HepG2 (cell line): Measurements from ENCODE around the gene ZNF227. TPM values are rescaled to one million over a fixed set of nuclear protein-coding genes. Genes with fewer than 3 reads are reported as not detected.

Source experiments
- DZIP1 ChIP-seq: sonication (generic); formaldehyde crosslinking; IDR thresholded peaks from 2 replicates; pipeline ENCODE4 v1.5.0; 2020; ENCODE audit warnings: mild to moderate bottlenecking, missing genetic modification reagents
- ELF4 ChIP-seq: sonication (generic); formaldehyde crosslinking; IDR thresholded peaks from 2 replicates; pipeline ENCODE4 v1.5.0; 2020; ENCODE audit warnings: missing genetic modification reagents, mild to moderate bottlenecking, moderate library complexity, borderline replicate concordance
- KDM2A ChIP-seq: sonication (generic); formaldehyde crosslinking; IDR thresholded peaks from 2 replicates; pipeline ENCODE4 v1.4.0; 2020; ENCODE audit warnings: low read depth, missing genetic modification reagents, borderline replicate concordance
- MEIS2 ChIP-seq: sonication (generic); formaldehyde crosslinking; IDR thresholded peaks from 2 replicates; pipeline ENCODE4 v1.9.0; 2021; ENCODE audit warnings: mild to moderate bottlenecking, missing genetic modification reagents
- MYPOP ChIP-seq: sonication (generic); formaldehyde crosslinking; IDR thresholded peaks from 2 replicates; pipeline ENCODE4 v1.8.1; 2023; ENCODE audit warnings: mild to moderate bottlenecking, moderate library complexity, missing genetic modification reagents
- RBM39 ChIP-seq: fragments of 200-400 bp; formaldehyde crosslinking; IDR thresholded peaks from one replicate; pipeline ENCODE4 v1.6.1; 2018; ENCODE audit warnings: antibody characterized with exemption, mild to moderate bottlenecking, low read depth, low read length; ENCODE audit not compliant: poor library complexity, severe bottlenecking
- RFXAP ChIP-seq: sonication (generic); formaldehyde crosslinking; IDR thresholded peaks from 2 replicates; pipeline ENCODE4 v1.4.0; 2020; ENCODE audit warnings: missing genetic modification reagents, borderline replicate concordance
- STAT5B ChIP-seq: sonication (generic); formaldehyde crosslinking; IDR thresholded peaks from 2 replicates; pipeline ENCODE4 v1.4.0; 2020; ENCODE audit warnings: missing genetic modification reagents
- ZBTB1 ChIP-seq: sonication (generic); formaldehyde crosslinking; IDR thresholded peaks from 2 replicates; pipeline ENCODE4 v1.4.0; 2020; ENCODE audit warnings: missing genetic modification reagents, borderline replicate concordance
- ZFP36 ChIP-seq: fragments of 150-350 bp; IDR thresholded peaks from 2 replicates; pipeline ENCODE4 v1.6.1; 2018; ENCODE audit warnings: borderline replicate concordance, low read length, low read depth; ENCODE audit not compliant: partially characterized antibody
- ZMYM2 ChIP-seq: sonication (generic); formaldehyde crosslinking; IDR thresholded peaks from 2 replicates; pipeline ENCODE4 v1.8.0; 2022; ENCODE audit warnings: mild to moderate bottlenecking, missing genetic modification reagents
- ZNF501 ChIP-seq: sonication (generic); formaldehyde crosslinking; IDR thresholded peaks from 2 replicates; pipeline ENCODE4 v1.5.1; 2020; ENCODE audit warnings: mild to moderate bottlenecking, moderate library complexity, missing genetic modification reagents
- ZNF609 ChIP-seq: sonication (generic); formaldehyde crosslinking; IDR thresholded peaks from 2 replicates; pipeline ENCODE4 v1.4.0; 2020; ENCODE audit warnings: mild to moderate bottlenecking, missing genetic modification reagents, borderline replicate concordance
- ZNF616 ChIP-seq: sonication (generic); formaldehyde crosslinking; IDR thresholded peaks from 2 replicates; pipeline ENCODE4 v1.5.0; 2020; ENCODE audit warnings: low read depth, mild to moderate bottlenecking, missing genetic modification reagents
- polyA plus RNA-seq, 8 experiments: library from polyadenylated mRNA; depleted of rRNA in 3 of 8; stranded (reverse) in 7 of 8; unstranded in 1 of 8; fragments of >200 nt; fragmentation: Illumina TruSeq in 4 of 8; extraction: Trizol in 4 of 8; gene quantifications; 2 replicates each; pipeline versions ENCODE4 v1.2.1 to v1.2.3, GENCODE V29; 2011 to 2016; ENCODE audit warnings: low read depth in 4 of 8, missing spikeins in 1 of 8, mixed read lengths in 1 of 8; ENCODE audit not compliant: insufficient read depth in 1 of 8
- total RNA-seq, 5 experiments: library from RNA; depleted of rRNA; stranded (reverse); fragments of >200 nt; fragmentation: Illumina TruSeq; extraction: Trizol; gene quantifications; 2 replicates each; pipeline ENCODE4 v1.2.3, GENCODE V29; 2016; ENCODE audit warnings: low read depth in 1 of 5
- TF ChIP-seq, protein P1 (sequence below): sonication (generic); formaldehyde crosslinking; IDR thresholded peaks from 2 replicates; pipeline ENCODE4 v1.8.0; 2022; ENCODE audit warnings: missing genetic modification reagents, low read depth, mild to moderate bottlenecking, borderline replicate concordance
- TF ChIP-seq, protein P2 (sequence below): sonication (generic); formaldehyde crosslinking; IDR thresholded peaks from 2 replicates; pipeline ENCODE4 v1.9.0; 2021; ENCODE audit warnings: missing genetic modification reagents, borderline replicate concordance

ZNF227 gene
- total and polyA plus RNA-seq, 2 of the 13 experiments (the other 11 are each of a cell fraction or from before 2014, with no cell fraction given) = 3.1 to 16.8 TPM

GRCh38 chr19:44212250-44212865, at the start of gene ZNF227 (continued):
- TF ChIP-seq, protein P1, sequence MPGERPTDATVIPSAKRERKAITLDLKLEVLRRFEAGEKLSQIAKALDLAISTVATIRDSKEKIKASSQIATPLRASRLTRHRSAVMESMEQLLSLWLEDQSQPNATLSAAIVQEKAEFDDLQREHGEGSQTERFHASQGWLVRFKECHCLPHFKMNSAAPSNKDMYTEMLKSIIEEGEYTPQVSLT (CRISPR knock-in tag) = no peak
- TF ChIP-seq MYPOP (CRISPR knock-in tag) (0 out of 2 replicates have a peak, but pooled peaks have one; percentile 20), ZMYM2 (CRISPR knock-in tag) (0 out of 2 replicates have a peak, but pooled peaks have one; percentile 51), ELF4 (CRISPR knock-in tag) (peak; percentile 71; the same call in 1 of the 2 replicates), STAT5B (CRISPR knock-in tag) (no peak), MEIS2 (no peak), KDM2A (CRISPR knock-in tag) (peak; percentile 69; the same call in 1 of the 2 replicates), RBM39 (peak; percentile 43), ZBTB1 (CRISPR knock-in tag) (no peak), DZIP1 (CRISPR knock-in tag) (0 out of 2 replicates have a peak, but pooled peaks have one; percentile 56), ZNF609 (CRISPR knock-in tag) (no peak), ZNF616 (CRISPR knock-in tag) (no peak), ZFP36 (no peak), ZNF501 (CRISPR knock-in tag) (peak; percentile 90), RFXAP (CRISPR knock-in tag) (no peak)
- TF ChIP-seq, protein P2, sequence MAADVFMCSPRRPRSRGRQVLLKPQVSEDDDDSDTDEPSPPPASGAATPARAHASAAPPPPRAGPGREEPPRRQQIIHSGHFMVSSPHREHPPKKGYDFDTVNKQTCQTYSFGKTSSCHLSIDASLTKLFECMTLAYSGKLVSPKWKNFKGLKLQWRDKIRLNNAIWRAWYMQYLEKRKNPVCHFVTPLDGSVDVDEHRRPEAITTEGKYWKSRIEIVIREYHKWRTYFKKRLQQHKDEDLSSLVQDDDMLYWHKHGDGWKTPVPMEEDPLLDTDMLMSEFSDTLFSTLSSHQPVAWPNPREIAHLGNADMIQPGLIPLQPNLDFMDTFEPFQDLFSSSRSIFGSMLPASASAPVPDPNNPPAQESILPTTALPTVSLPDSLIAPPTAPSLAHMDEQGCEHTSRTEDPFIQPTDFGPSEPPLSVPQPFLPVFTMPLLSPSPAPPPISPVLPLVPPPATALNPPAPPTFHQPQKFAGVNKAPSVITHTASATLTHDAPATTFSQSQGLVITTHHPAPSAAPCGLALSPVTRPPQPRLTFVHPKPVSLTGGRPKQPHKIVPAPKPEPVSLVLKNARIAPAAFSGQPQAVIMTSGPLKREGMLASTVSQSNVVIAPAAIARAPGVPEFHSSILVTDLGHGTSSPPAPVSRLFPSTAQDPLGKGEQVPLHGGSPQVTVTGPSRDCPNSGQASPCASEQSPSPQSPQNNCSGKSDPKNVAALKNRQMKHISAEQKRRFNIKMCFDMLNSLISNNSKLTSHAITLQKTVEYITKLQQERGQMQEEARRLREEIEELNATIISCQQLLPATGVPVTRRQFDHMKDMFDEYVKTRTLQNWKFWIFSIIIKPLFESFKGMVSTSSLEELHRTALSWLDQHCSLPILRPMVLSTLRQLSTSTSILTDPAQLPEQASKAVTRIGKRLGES (CRISPR knock-in tag) = no peak
